Fibroblast of villous mesenchyme (primary cell): Measurements from ENCODE around the gene IFI44. TPM values are rescaled to one million over a fixed set of nuclear protein-coding genes. Genes with fewer than 3 reads are reported as not detected.

Source experiments
- DNase-seq: peaks from one replicate; pipeline ENCODE4 v3.0.0-alpha.2; 2010; ENCODE audit warnings: low read depth
- H3K4me3 ChIP-seq: 2 replicates; pipeline ENCODE4 v1.5.1; 2011; ENCODE audit warnings: low read depth, mild to moderate bottlenecking, low read length
- total RNA-seq: library from RNA; depleted of rRNA; stranded (reverse); fragments of >200 nt; gene quantifications from 2 replicates; pipeline ENCODE4 v1.2.3, GENCODE V29; 2012
- TF ChIP-seq, protein P1 (sequence below): IDR thresholded peaks from 2 replicates; pipeline ENCODE4 v1.5.1; 2012; ENCODE audit warnings: low read depth, mild to moderate bottlenecking, low read length; ENCODE audit not compliant: insufficient read depth

The IFI44 gene, protein sequence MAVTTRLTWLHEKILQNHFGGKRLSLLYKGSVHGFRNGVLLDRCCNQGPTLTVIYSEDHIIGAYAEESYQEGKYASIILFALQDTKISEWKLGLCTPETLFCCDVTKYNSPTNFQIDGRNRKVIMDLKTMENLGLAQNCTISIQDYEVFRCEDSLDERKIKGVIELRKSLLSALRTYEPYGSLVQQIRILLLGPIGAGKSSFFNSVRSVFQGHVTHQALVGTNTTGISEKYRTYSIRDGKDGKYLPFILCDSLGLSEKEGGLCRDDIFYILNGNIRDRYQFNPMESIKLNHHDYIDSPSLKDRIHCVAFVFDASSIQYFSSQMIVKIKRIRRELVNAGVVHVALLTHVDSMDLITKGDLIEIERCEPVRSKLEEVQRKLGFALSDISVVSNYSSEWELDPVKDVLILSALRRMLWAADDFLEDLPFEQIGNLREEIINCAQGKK
- total RNA-seq, result 4.7 and 5.2 TPM in 2 replicates

DNA sequence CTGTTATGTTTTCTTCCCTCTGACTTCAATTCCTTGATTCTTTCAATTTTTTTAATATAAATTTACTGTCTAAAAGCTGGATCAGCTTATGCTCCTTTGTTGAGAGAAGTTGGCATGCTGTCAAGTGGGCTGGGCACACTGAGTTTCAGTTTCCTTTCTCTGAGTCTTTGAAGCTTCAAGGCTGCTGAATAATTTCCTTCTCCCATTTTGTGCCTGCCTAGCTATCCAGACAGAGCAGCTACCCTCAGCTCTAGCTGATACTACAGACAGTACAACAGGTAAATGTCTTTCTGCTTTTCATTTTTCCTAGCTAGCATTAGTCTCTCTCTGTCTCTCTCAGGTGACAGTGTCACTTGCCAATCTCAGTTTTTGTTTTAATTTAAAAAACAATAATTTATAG, at the start of gene IFI44:
IFI44 (plus strand) TSS at position 204 of the 400 bp plus-strand sequence. CDS start 365 bp downstream, outside the sequence.
- peak; percentile 63 for DNase-seq
- H3K4me3 ChIP-seq, result peak within 1 kb of the TSS; percentile 4
- TF ChIP-seq, protein P1, sequence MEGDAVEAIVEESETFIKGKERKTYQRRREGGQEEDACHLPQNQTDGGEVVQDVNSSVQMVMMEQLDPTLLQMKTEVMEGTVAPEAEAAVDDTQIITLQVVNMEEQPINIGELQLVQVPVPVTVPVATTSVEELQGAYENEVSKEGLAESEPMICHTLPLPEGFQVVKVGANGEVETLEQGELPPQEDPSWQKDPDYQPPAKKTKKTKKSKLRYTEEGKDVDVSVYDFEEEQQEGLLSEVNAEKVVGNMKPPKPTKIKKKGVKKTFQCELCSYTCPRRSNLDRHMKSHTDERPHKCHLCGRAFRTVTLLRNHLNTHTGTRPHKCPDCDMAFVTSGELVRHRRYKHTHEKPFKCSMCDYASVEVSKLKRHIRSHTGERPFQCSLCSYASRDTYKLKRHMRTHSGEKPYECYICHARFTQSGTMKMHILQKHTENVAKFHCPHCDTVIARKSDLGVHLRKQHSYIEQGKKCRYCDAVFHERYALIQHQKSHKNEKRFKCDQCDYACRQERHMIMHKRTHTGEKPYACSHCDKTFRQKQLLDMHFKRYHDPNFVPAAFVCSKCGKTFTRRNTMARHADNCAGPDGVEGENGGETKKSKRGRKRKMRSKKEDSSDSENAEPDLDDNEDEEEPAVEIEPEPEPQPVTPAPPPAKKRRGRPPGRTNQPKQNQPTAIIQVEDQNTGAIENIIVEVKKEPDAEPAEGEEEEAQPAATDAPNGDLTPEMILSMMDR, result no peak

DNA sequence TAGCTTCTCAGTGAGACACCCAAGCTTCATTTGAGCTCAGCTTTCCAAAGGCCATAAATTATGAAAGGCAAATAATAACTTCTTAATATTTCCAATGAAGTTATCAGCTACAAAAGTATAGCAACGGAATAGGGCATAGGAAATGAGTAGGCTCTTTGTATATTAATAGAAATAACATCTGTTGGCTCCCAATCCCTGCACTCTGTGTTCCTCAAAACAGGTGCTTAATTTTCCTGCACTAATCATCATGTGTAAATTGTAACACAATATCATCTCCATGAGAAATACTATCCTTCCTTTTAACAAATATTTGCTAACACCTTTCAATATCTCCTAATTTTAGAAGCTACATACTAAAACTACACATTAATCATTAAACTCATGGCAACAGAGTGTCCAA, 48.6 kb upstream of the IFI44 start:
- TF ChIP-seq, protein P1, result no peak
- no peak overlapping the region for H3K4me3 ChIP-seq
- DNase-seq, result no peak

DNA sequence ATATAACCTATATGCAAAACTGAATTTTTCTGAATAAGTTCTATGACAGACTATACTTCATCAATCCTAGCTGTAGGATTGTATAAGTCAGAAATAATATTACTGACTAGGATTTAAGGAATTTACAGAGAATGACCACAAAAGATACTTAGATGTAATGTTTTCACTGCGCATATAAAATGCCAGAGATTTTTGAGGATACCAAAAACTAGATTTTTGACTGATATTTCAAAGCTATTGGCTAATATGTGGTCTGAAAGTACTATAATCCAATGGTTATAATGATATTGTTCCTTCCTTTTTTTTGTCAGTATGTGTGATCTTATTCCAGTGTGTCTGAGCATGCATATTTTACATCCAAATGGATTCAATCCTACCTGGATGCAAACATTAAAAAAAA, 46.4 kb upstream of the IFI44 start:
- TF ChIP-seq, protein P1, result no peak
- DNase-seq, result no peak

DNA sequence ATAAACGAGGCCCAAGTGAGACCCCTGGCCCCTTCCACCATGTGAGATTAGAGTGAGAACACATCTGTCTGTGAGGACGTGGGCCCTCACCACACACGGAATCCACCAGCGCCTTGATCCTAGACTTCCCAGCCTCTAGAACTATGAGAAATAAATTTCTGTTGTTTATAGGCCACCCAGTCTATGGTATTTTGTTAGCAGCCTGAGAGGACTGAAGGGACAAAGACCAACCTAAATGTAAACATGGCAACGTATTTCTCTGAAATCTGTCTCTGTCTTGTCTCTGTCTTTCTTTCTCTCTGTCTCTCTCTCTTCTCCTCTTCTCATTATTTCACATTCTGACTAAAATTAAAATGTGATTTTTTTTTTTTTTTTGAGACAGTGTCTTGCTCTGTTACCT, 45.0 kb upstream of the IFI44 start:
- DNase-seq, result no peak
- TF ChIP-seq, protein P1, result no peak
- no peak overlapping the region for H3K4me3 ChIP-seq

More for the DNA sequence above, 46.4 kb upstream of the IFI44 start:
- no peak overlapping the region for H3K4me3 ChIP-seq

DNA sequence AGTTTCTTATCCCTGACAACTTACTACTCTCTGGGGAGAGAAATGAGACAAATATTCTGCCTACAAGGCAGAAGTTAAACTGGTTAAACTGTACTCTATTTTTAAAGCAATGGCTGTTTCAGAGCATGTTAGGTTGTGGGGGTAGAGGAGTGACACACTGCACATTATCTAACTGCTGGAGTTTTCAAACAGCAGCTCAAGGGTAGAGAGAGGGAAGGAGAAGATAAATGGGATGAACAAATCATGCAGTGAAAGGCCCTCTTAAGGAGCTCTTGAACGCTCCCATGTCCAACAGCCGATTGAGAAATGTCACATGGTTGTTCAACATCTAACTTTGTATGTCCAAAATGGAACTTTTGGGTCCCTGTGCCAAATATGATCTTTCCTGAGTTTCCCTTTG, 43.4 kb upstream of the IFI44 start:
- TF ChIP-seq, protein P1, result no peak
- DNase-seq, result no peak
- H3K4me3 ChIP-seq, result no peak overlapping the region

DNA sequence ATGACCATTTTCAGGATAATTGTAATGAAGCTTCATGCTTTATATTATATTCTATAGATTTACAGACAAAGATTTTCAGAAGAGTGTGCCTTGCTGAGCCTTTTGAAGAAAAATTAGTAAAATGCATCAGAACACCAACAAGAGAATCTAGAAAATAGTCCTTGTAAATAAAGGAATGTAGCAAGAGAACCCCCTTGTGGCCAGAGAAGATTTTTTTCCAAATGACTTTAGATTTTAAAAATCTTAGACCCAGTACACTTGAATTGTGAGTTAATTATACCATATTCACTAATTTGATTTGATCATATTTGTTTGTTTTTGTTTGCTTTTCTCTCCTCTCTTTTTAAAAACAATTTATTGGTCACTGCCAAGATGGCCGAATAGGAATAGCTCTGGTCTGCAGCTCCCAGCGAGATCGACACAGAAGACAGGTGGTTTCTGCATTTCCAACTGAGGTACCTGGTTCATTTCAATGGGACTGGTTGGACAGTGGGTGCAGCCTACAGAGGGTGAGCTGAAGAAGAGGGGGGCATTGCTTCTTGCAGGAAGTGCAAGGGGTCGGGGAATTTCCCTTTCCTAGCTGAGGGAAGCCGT, 42.2 kb upstream of the IFI44 start:
- TF ChIP-seq, protein P1, result peak; percentile 55
- H3K4me3 ChIP-seq, result no peak overlapping the region
- DNase-seq, result peak; percentile 55
